T-helper 2 cell (primary cell): ENCODE data around the gene SLC9A6.
"Not testable (repeated sequence)": the region's sequence is repeated elsewhere in the genome, so short reads cannot be mapped to it uniquely, and the experiment has no call there.

Source experiments
- DNase-seq, 5 experiments: peaks; one replicate each; pipeline versions ENCODE4 v3.0.0 to v3.0.0-alpha.2; 2012 to 2022

SLC9A6 gene

GRCh38 chrX:136030303-136031191 lies 45.3 kb downstream of the SLC9A6 start:
- no peak for DNase-seq

- no peak for DNase-seq
Measured at GRCh38 chrX:136031626-136032025, 46.4 kb downstream of the SLC9A6 start.

DNA sequence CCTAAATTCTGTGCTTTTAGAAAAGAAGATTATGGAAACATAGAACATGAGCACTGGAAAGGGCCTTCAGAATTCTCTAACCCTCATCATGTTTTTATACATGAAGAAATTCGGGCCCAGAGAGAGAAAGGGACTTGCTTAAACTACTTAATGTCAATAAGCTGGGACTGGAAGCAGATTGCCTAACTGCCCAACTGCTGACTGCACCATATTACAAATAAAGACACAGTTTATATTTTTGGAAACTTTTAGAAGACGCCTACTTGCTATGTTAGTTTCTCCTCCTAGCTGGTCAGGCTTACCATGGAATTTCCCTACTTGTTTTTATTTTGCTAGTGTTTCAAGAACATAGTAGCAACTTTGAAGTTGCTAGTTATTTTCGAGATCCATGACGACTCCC lies 47.1 kb downstream of the SLC9A6 start:
- DNase-seq = no peak

GRCh38 chrX:136034668-136035067 lies 49.4 kb downstream of the SLC9A6 start:
- DNase-seq = no peak

GRCh38 chrX:136035663-136036062 lies 50.4 kb downstream of the SLC9A6 start:
- DNase-seq = no peak

- DNase-seq = no peak
Measured at GRCh38 chrX:136039485-136039884, 54.2 kb downstream of the SLC9A6 start.

DNA sequence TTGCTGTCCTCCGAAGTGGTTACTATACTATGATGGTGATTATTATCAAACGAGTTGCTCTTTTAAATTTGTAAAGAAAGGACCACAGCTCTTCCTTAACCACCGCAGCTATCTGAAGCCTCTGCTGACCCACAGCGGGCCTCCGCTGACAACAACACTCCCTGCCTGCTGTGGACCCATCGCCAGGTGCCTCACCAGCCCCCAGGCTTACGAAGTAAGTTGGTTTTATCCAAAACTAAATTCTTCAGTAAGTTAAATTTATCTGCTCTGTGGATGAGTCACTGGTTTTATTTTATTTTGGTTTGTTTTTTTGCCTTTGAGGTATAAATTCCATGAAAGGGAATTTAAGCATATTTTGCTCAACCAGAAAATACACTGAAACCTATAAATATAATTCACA lies 54.7 kb downstream of the SLC9A6 start:
- no peak for DNase-seq

DNA sequence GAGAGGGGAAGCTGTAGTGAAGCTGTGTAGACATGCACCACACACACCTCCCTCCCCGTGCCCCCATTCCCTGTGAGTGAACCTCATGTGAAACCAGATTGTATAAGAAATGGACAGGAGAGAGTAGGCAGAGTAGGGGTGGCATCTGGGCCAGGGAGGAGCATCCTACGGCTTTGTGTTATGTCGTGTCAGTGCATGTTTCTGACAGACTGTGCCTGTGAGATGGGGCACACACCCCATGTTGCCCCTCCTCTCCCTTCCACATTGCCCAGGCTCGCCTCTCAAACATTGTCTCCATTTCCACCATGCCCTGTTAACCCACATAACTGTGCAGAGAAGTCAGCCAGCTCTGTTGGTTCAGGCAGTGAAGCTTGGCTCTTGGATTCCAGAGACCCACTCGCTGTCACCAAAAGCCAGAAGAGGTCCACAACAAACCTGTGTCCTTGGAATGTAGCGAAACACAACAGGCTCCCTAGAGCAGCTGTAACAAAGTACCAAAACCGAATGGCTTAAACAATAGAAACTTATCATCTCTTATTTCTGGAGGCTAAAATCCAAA lies 56.1 kb downstream of the SLC9A6 start:
- DNase-seq = no peak

DNA sequence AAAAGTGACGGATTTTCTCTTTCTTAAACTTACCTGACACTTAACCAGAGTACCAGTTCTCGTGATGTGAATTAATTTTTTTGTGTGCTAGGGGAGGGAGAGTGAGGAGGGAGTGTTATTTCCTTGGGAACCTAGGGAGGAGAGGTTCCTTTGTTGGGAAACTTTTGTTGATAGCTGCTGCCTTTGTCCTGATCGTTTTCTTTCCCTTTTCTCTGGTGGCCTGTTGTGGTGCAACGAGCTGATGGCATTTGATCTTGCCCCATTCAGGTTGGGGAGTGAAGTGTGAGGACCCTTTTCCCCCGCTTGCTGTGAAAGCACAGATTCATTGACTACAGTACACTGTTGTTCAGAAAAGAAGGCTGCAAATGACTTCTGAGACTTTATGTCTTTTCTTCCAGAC lies 59.8 kb downstream of the SLC9A6 start:
- DNase-seq = no peak

- DNase-seq = no peak
Measured at GRCh38 chrX:136046295-136047015, 61.2 kb downstream of the SLC9A6 start.

DNA sequence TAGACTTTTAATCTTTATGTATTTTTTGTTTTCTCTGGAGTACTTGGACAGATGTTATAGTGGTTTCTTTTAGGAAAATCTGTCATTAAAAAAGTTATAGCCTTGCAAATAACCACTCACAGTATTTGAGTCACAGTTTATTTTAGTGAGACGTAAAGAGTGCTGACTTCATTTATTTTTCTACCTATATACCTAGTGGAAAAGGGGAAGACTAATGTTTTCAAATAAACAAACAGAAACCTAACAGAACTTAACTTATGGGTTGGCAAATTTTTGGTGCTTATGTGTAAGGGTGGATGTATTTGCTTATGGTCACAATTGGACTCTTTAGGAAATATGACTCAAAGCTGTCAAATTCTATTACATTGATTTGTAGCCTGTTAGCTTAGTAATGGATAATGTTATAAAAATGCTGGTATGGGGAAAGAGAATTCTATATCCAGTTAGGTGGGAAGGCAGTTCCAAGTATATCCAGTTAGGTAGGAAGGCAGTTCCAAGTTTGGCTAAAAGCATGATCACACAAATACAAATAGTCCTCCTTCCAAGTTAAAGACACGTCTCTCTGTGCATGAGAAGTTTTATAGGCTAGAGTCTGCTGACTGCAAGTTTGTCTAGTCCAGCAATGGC lies 61.9 kb downstream of the SLC9A6 start:
- no peak for DNase-seq

DNA sequence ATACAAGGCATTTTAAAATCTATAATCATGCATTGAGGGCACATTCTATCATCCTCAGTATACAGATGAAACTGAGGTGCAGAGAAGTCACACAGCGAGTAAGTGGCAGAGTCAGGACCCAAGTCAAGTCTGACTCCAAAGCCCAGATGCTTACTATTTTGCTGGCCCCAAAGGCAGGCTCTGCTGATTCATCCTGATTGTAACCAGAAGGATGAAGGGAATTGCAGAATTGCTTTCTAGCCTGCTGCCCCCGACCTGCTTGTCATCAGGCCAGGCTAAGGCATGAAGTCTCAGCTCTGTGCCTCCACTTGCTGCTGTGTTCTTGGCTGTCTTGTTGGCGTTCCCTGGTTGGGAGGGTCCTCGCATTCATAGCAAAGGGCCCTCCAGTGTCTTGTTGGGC lies 62.7 kb downstream of the SLC9A6 start:
- DNase-seq = no peak

DNA sequence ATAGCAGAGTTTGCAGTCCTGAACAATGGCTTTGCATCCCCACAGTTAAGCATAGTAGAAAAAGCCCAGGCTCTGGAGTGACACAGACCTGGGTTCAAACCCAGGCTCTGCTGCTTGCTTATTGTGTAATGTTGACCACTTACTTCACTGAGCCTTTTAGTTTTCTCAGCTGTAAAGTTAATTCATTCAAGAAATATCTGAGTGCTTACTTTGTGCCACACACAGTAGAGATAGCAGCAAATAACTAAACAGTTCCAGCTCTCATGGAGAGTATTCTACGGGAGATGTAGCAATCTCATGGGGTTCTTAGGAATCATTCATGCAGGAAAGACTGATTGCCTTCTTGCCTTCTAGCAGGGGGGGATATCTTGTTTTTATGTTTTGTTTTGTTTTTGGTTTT lies 63.2 kb downstream of the SLC9A6 start:
- no peak for DNase-seq

DNA sequence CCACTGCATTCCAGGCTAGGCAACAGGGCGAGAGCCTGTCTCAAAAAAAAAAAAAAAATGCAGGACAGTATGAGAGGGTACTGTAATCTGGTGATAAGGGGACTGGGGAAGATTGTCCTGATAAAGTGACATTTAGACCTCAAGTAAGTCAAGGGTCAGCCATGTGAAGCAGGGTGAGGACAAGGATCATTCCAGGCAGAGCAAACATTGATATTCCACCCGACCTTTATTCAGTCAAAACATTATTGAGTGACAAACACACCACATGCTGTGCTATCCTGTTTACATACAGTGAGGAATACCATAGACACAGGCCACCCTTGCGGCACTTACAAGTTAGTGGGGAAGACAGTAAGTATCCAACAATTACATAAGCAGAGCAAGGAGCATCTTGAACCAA lies 64.4 kb downstream of the SLC9A6 start:
- no peak for DNase-seq

GRCh38 chrX:136050875-136051274 lies 65.6 kb downstream of the SLC9A6 start:
- not testable (repeated sequence) for DNase-seq

DNA sequence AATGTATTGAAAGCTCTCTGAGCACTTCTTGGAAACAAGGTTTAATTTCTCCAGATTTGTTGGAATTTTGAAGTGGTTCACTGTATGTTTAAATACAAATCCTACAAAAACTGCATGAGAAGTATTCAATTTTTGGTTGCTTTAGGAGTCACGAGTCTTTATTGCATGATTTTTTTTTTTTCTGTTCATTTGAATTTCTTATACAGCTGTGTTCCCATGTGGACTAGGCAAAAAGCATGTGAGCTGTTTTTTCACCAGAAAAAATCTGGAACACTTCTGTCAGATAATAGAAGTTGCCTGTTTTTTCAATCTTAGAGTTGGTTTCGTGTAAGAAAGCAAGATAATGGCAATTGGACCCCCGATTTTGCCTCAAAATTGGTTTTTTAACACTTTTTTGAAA lies 66.4 kb downstream of the SLC9A6 start:
- DNase-seq = no peak

- no peak for DNase-seq
Measured at GRCh38 chrX:136055651-136056221, 70.5 kb downstream of the SLC9A6 start.

GRCh38 chrX:136057567-136057966 lies 72.3 kb downstream of the SLC9A6 start:
- no peak for DNase-seq

- no peak for DNase-seq
Measured at GRCh38 chrX:136059350-136059749, 74.1 kb downstream of the SLC9A6 start.

GRCh38 chrX:136061286-136061685 lies 76.1 kb downstream of the SLC9A6 start:
- DNase-seq = no peak

GRCh38 chrX:136061696-136062095 lies 76.5 kb downstream of the SLC9A6 start:
- DNase-seq = no peak

DNA sequence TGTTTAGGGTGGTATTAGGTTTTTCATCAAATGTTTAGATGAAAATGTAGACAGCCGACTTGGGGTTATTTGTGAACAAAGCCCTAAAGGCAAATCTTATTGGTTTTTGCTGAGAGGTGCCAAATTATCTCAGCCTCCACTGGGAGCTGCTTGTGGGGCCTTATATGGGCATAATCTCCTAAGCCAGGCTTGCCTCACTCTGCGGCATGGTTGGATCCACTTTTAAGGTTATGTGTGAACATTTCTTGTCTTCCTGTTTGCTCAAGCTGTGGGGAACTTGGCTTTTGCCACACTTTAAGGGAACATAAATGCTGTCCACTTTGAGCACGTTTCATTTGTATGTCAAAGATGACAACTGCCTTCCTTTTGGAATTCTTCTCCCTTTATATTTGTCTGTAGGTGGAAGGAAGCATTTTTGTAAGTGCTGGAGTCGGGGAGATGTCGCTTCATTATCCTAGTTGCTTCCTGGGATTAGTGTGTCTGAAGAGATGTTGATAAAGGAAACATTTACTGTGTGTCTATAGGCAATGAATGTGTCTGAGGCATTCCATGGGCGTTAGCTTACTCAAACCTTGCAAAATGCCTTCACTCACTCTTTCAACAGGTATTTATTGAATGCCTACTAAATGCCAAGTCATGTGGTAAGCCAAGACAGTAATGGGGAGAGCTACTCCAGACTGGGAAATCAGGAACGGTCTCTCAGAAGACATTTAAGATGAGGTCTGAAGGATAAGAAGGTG lies 78.3 kb downstream of the SLC9A6 start:
- no peak for DNase-seq
